GM12892 (cell line): ENCODE measurements around the gene VWF.

Experiments used
- DNase-seq: peaks from one replicate; pipeline ENCODE4 v3.0.0; 2011; ENCODE audit not compliant: insufficient read length
- FAIRE-seq: peaks from 2 replicates; lab custom pipeline; 2011; peaks lifted over from hg19 to GRCh38; lab: Jason Lieb, UNC
- POLR2A ChIP-seq: IDR thresholded peaks from 2 replicates; pipeline ENCODE4 v1.6.1; 2011; ENCODE audit warnings: low read depth, low read length, control low read depth
- POLR2AphosphoS5 ChIP-seq: IDR thresholded peaks from 2 replicates; pipeline ENCODE4 v1.6.1; 2011; ENCODE audit warnings: low read depth, low read length, control low read depth
- TAF1 ChIP-seq: IDR thresholded peaks from 2 replicates; pipeline ENCODE4 v1.6.1; 2011; ENCODE audit warnings: low read depth, mild to moderate bottlenecking, control low read depth, low read length, borderline replicate concordance

The VWF gene

GRCh38 chr12:6140651-6141447 lies 16.4 kb upstream of the VWF start:
- no peak for FAIRE-seq
- no peak for DNase-seq
- no peak for TF ChIP-seq POLR2A
- TF ChIP-seq TAF1: no peak
- no peak for TF ChIP-seq POLR2AphosphoS5

GRCh38 chr12:6135071-6135470 lies 10.6 kb upstream of the VWF start:
- DNase-seq (no peak), FAIRE-seq (no peak)
- no peak for TF ChIP-seq POLR2AphosphoS5
- TF ChIP-seq TAF1: no peak
- no peak for TF ChIP-seq POLR2A

- DNase-seq (no peak), FAIRE-seq (no peak)
- TF ChIP-seq POLR2AphosphoS5 (no peak), POLR2A (no peak), TAF1 (no peak)
Observed at GRCh38 chr12:6133642-6134041, 9.2 kb upstream of the VWF start.

- FAIRE-seq (no peak), DNase-seq (no peak)
- no peak for TF ChIP-seq POLR2A
Observed at GRCh38 chr12:6132496-6132895, 8.0 kb upstream of the VWF start.

- TF ChIP-seq POLR2AphosphoS5: no peak
- TF ChIP-seq TAF1: no peak
- DNase-seq: no peak
- no peak for FAIRE-seq
Observed at GRCh38 chr12:6125310-6125608, 789 bp upstream of the VWF start.

- TF ChIP-seq TAF1 (no peak), POLR2A (no peak), POLR2AphosphoS5 (no peak)
- DNase-seq (no peak), FAIRE-seq (no peak)
Observed at GRCh38 chr12:6123258-6123657, 1.2 kb downstream of the VWF start.

- TF ChIP-seq POLR2A (no peak), TAF1 (no peak), POLR2AphosphoS5 (no peak)
- DNase-seq (no peak), FAIRE-seq (no peak)
Observed at GRCh38 chr12:6122201-6122600, 2.3 kb downstream of the VWF start.

- DNase-seq (no peak), FAIRE-seq (no peak)
- TF ChIP-seq POLR2AphosphoS5: no peak
- TF ChIP-seq POLR2A: no peak
- TF ChIP-seq TAF1: no peak
Observed at GRCh38 chr12:6120796-6121473, 3.5 kb downstream of the VWF start.

GRCh38 chr12:6118891-6119568 lies 5.4 kb downstream of the VWF start:
- no peak for FAIRE-seq
- no peak for DNase-seq
- TF ChIP-seq POLR2A (no peak), TAF1 (no peak), POLR2AphosphoS5 (no peak)

GRCh38 chr12:6116471-6117021 lies 7.9 kb downstream of the VWF start:
- FAIRE-seq: no peak
- TF ChIP-seq TAF1 (no peak), POLR2AphosphoS5 (no peak), POLR2A (no peak)
- DNase-seq: no peak

GRCh38 chr12:6115389-6115788 lies 9.1 kb downstream of the VWF start:
- no peak for FAIRE-seq
- DNase-seq: no peak
- TF ChIP-seq POLR2A (no peak), TAF1 (no peak), POLR2AphosphoS5 (no peak)
